NCI-H2227 treated with DMSO at 0.1 percent for 48 hours (cell line): ENCODE data around the gene CLCF1.

ENCODE experiments used
- DNase-seq: peaks from one replicate; lab custom pipeline; 2025; lab: John Stamatoyannopoulos, UW

CLCF1 gene

DNA sequence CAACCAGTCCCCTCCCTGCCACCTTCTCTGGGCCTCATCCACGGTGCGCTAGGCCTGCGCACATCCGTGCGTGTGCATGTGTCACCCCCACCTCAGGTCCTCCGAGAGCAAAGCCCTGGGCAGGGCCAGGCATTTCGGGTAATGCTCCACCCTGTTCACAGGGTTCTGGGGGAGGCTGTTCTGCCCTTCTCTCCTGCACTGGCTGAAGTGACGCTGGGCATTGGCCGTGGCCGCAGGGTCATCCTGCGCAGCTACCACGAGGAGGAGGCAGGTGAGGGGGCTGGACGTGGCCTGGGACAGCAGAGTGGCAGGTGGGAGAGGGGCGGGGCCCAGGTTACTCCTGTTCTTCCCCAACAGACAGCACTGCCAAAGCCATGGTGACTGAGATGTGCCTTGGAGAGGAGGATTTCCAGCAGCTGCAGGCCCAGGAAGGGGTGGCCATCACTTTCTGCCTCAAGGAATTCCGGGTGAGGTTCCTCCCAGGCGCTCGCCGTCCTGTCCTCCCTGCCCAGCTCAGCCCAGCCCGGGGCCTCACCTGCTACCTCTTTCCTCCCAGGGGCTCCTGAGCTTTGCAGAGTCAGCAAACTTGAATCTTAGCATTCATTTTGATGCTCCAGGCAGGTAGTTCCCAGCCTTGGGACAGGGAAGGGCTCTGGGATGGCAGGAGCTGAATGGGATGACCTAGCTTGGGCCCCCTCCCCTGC is 22.3 kb upstream of the CLCF1 start:
- no peak for DNase-seq

DNA sequence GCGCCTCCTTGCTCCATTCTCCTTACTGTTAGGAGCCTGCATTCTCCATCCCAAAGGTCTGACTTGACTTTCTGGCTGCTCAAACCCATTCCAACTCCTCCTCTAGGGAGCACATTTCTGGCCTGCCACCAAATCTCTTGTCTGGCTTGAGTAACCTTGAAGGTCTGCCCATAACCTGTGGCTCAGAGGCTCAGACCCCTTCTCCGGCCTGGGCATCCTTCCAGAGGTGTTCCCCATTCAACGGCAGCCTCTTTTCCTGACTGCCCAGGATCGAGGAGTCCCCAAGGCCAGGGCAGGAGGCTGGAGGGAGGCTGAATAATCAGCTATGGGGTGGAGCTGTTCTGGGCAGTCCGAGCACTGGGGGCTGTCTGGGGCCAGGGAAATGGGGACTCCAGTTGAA is 20.6 kb upstream of the CLCF1 start:
- no peak for DNase-seq

DNA sequence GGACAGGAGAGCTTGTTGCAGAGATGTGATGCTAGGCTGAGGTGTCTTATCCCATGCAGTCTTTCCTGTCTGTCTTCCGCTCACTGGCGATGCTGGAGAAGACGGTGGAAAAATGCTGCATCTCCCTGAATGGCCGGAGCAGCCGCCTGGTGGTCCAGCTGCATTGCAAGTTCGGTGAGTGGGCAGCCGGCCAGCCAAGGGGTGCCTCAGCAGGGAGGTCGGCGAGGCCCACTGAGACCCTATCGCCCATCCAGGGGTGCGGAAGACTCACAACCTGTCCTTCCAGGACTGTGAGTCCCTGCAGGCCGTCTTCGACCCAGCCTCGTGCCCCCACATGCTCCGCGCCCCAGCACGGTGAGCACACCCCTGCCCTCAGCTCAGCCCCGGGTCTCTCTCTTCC is 20.0 kb upstream of the CLCF1 start:
- DNase-seq: no peak

- no peak for DNase-seq
Measured at GRCh38 chr11:67392183-67392715, 18.9 kb upstream of the CLCF1 start.

DNA sequence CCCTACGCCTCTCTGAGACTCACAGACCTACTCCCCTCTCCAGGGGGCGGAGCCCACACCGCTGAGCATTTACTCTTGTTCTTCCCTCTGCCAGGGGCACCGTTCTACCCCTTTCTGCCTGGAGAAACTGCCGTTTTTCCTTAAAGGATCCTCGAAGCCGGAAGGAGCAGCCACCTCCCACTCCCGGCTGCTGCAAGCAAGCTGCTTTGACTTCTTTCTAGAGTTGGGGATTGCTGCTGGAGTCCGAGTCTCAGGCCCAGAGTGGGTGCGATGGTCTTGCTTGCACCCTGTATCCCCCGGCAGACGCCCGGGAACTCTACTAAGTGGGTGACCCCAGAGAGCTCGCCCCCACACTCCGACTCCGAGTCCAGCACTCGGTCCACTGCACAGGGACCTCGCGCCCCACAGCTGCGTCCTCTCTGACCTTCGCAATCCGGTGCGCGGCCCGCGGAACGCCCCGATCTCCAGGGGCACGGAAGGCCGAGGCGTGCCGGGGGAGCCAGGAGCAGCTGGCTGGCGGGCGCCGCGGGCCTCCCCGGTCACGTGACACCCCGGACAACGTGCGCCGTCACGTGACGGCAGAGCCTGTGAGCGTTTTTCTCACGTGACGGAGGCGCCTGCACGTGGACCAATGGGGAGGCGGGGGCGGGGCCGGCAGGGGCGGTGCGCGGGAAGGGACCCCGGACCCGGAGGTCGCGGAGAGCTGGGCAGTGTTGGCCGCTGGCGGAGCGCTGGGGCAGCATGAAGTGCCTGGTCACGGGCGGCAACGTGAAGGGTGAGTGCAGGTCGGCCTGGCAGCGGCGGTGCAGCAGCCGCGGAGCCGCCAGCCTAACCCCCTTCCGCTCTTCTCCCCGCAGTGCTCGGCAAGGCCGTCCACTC is 18.1 kb upstream of the CLCF1 start, which contains the start of gene RAD9A:
TSS of gene RAD9A (plus strand) at position 683 of the 879 bp plus-strand sequence. CDS start at position 742, 59 bp downstream.
- DNase-seq: peak; percentile 90

DNA sequence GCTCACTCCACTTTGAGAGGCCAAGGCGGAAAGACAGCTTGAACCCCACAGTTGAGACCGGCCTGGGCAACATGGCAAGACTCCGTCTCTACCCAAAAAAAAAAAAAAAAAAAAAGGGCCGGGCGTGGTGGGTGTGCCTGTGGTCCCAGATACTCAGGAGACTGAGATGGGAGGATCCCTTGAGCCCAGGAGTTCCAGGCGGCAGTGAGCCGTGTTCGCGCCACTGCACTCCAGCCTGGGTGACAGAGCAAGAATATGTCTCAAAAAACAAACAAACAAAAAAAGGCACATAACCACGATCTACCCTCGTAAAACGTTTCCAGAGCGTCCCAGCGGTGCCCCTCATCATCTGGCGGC is 17.5 kb upstream of the CLCF1 start:
- DNase-seq: no peak

- DNase-seq: no peak
Measured at GRCh38 chr11:67389477-67389876, 16.1 kb upstream of the CLCF1 start.

- no peak for DNase-seq
Measured at GRCh38 chr11:67387518-67387917, 14.1 kb upstream of the CLCF1 start.

DNA sequence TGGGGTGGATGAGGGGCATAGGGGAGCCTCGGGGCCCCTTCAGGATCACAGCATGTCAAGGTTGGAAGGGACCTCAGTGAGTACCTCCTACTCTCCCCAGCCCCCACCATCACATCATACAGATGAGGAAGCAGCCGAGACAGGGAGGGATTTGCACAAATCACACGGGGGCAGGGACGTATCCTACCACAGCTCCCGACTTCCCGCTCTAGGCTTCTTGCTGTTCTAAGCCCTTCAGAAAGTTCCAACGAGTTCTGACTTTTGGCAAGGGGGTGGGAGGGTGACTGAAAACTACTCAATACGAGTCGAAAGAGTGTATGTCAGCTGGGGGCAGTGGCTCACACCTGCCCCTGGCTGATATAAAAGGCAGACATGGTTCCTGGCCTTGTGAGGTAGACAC is 13.7 kb upstream of the CLCF1 start:
- no peak for DNase-seq

DNA sequence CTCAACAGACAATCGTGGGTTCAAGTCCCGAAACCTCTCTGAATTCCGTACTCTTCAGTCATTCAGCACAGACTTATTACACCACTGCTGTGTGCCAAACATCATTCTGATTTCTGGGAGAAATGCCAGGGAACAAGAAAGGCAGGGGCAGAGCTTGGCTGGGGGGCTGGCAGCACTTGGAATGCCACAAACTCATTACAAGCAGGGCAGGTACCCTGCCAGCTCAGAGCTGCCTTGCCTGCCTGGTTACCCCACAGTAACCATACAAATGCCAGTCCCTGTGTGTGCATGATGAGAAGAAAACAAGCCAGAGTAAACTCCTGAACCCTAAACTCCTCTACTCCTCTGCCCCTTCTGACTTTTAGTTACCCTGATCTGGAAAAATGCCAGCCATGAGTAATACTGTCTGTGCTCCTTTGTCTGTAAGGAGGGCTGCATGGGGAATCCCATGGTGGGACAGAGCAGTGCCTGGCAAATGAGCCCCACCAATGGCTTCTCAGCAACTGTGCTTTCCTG is 11.5 kb upstream of the CLCF1 start:
- no peak for DNase-seq

GRCh38 chr11:67382276-67383136 is 9.1 kb upstream of the CLCF1 start:
- peak; percentile 44 for DNase-seq

GRCh38 chr11:67381244-67381972 is 8.0 kb upstream of the CLCF1 start:
- DNase-seq: no peak

GRCh38 chr11:67379061-67380058 is 6.0 kb upstream of the CLCF1 start:
- DNase-seq: no peak

- DNase-seq: no peak
Measured at GRCh38 chr11:67378544-67378943, 5.1 kb upstream of the CLCF1 start.

- DNase-seq: no peak
Measured at GRCh38 chr11:67376873-67377808, 3.7 kb upstream of the CLCF1 start.

GRCh38 chr11:67376063-67376820 is 2.8 kb upstream of the CLCF1 start:
- no peak for DNase-seq

- DNase-seq: no peak
Measured at GRCh38 chr11:67375320-67376055, 2.1 kb upstream of the CLCF1 start.
